ENCODE measurements around the gene ACVR1B.

ACVR1B gene

DNA sequence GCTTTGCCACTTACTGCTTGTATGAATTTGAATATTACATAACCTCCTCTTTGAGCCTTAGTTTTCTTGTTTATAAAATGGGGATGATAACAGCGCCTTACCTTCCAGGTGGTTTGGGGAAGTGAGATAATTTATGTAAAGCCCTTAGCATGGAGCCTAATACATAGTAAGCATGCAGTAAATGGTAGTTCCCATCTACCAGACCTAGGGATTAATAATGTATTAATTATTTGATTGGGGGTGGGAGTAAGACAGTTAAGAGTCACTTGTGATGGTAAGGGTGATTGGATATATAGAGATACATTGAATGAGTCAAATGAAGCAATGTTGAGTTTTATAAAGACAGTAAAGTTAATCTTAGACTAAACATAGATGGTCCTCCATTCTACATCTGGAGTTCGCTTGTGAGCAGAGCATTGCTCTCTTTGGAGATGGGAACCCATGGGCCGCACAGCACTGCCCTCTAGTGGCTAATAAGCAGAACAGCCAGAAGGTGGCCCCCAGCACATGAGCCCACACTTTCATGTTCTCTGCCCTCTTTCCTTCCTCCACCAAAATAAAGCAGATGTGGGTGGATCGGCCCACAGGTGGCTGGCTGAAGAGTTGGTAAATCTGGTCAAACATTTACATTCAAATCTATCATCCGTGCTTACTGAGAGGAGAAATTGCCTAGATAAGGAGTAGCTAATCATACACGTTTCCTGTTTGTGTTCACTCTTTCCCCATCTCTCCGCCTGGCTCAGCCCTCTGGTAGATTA lies 28.7 kb downstream of the ACVR1B start (continued):
- TF ChIP-seq, protein P1, sequence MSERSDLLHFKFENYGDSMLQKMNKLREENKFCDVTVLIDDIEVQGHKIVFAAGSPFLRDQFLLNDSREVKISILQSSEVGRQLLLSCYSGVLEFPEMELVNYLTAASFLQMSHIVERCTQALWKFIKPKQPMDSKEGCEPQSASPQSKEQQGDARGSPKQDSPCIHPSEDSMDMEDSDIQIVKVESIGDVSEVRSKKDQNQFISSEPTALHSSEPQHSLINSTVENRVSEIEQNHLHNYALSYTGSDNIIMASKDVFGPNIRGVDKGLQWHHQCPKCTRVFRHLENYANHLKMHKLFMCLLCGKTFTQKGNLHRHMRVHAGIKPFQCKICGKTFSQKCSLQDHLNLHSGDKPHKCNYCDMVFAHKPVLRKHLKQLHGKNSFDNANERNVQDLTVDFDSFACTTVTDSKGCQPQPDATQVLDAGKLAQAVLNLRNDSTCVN (tag by site-specific recombination; optimal IDR thresholded peaks at IDR 0.05): no peak

DNA sequence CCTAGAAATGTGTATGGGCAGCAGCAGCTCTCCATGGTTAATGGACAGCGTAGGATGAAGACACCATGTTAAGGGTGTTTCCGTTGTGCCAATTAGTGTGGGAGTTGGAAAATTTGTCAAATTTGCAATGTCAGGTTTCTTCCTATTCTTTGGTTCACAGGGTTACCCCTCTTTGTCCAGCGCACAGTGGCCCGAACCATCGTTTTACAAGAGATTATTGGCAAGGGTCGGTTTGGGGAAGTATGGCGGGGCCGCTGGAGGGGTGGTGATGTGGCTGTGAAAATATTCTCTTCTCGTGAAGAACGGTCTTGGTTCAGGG lies 29.3 kb downstream of the ACVR1B start:
- Histone ChIP-seq H3K9me3 (ENCODE audit: control insufficient read depth, insufficient read depth, low read depth, low read length) (no peaks in the 10 kb centered on the region), H3K27ac (ENCODE audit: extremely low read depth, low read depth, low read length) (no peak overlapping the region), H3K4me3 (ENCODE audit: low read depth, low read length) (no peak overlapping the region), H3K4me1 (ENCODE audit: control insufficient read depth, insufficient read depth, low read length) (no peaks in the 10 kb centered on the region), H3K36me3 (ENCODE audit: control insufficient read depth in 2 of 2, insufficient read depth in 1 of 2, low read length in 2 of 2) (peaks cover 27 to 78% of the 10 kb centered on the region in 2 experiments)
- ChIA-PET POLR2A (interaction anchor here (1.4 kb wide), 1 partner anchor 29 kb away, joined by 3 read pairs; no protein-coding TSS in a partner anchor), CTCF (interaction anchor here (0.5 to 21.1 kb wide), 26 partner anchors 9 to 444 kb away, joined by 3 to 349 read pairs (median 5); partner anchors contain the start of gene ACVR1B)
- TF ChIP-seq ZNF776 (tag by site-specific recombination; IDR thresholded peaks at IDR 0.05; ENCODE audit: borderline replicate concordance): no peak
- no peak for TF ChIP-seq KLF10 (tag by site-specific recombination; IDR thresholded peaks at IDR 0.05)
- TF ChIP-seq, protein P2, sequence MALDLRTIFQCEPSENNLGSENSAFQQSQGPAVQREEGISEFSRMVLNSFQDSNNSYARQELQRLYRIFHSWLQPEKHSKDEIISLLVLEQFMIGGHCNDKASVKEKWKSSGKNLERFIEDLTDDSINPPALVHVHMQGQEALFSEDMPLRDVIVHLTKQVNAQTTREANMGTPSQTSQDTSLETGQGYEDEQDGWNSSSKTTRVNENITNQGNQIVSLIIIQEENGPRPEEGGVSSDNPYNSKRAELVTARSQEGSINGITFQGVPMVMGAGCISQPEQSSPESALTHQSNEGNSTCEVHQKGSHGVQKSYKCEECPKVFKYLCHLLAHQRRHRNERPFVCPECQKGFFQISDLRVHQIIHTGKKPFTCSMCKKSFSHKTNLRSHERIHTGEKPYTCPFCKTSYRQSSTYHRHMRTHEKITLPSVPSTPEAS (tag by site-specific recombination; IDR thresholded peaks at IDR 0.05): no peak
- TF ChIP-seq, protein P3, sequence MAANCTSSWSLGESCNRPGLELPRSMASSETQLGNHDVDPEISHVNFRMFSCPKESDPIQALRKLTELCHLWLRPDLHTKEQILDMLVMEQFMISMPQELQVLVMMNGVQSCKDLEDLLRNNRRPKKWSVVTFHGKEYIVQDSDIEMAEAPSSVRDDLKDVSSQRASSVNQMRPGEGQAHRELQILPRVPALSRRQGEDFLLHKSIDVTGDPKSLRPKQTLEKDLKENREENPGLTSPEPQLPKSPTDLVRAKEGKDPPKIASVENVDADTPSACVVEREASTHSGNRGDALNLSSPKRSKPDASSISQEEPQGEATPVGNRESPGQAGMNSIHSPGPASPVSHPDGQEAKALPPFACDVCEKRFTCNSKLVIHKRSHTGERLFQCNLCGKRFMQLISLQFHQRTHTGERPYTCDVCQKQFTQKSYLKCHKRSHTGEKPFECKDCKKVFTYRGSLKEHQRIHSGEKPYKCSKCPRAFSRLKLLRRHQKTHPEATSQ (tag by site-specific recombination; IDR thresholded peaks at IDR 0.05): no peak
- no peak for TF ChIP-seq ZNF341 (tag by site-specific recombination; IDR thresholded peaks at IDR 0.05; ENCODE audit: low read depth)
- TF ChIP-seq, protein P4, sequence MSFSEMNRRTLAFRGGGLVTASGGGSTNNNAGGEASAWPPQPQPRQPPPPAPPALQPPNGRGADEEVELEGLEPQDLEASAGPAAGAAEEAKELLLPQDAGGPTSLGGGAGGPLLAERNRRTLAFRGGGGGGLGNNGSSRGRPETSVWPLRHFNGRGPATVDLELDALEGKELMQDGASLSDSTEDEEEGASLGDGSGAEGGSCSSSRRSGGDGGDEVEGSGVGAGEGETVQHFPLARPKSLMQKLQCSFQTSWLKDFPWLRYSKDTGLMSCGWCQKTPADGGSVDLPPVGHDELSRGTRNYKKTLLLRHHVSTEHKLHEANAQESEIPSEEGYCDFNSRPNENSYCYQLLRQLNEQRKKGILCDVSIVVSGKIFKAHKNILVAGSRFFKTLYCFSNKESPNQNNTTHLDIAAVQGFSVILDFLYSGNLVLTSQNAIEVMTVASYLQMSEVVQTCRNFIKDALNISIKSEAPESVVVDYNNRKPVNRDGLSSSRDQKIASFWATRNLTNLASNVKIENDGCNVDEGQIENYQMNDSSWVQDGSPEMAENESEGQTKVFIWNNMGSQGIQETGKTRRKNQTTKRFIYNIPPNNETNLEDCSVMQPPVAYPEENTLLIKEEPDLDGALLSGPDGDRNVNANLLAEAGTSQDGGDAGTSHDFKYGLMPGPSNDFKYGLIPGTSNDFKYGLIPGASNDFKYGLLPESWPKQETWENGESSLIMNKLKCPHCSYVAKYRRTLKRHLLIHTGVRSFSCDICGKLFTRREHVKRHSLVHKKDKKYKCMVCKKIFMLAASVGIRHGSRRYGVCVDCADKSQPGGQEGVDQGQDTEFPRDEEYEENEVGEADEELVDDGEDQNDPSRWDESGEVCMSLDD (tag by site-specific recombination; IDR thresholded peaks at IDR 0.05): no peak
- no peak for TF ChIP-seq ZNF416 (tag by site-specific recombination; IDR thresholded peaks at IDR 0.05)
- TF ChIP-seq, protein P5, sequence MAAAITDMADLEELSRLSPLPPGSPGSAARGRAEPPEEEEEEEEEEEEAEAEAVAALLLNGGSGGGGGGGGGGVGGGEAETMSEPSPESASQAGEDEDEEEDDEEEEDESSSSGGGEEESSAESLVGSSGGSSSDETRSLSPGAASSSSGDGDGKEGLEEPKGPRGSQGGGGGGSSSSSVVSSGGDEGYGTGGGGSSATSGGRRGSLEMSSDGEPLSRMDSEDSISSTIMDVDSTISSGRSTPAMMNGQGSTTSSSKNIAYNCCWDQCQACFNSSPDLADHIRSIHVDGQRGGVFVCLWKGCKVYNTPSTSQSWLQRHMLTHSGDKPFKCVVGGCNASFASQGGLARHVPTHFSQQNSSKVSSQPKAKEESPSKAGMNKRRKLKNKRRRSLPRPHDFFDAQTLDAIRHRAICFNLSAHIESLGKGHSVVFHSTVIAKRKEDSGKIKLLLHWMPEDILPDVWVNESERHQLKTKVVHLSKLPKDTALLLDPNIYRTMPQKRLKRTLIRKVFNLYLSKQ (tag by site-specific recombination; IDR thresholded peaks at IDR 0.05; ENCODE audit: borderline replicate concordance): no peak
- no peak for TF ChIP-seq ZNF37A (tag by site-specific recombination; IDR thresholded peaks at IDR 0.05)
- TF ChIP-seq, protein P6, sequence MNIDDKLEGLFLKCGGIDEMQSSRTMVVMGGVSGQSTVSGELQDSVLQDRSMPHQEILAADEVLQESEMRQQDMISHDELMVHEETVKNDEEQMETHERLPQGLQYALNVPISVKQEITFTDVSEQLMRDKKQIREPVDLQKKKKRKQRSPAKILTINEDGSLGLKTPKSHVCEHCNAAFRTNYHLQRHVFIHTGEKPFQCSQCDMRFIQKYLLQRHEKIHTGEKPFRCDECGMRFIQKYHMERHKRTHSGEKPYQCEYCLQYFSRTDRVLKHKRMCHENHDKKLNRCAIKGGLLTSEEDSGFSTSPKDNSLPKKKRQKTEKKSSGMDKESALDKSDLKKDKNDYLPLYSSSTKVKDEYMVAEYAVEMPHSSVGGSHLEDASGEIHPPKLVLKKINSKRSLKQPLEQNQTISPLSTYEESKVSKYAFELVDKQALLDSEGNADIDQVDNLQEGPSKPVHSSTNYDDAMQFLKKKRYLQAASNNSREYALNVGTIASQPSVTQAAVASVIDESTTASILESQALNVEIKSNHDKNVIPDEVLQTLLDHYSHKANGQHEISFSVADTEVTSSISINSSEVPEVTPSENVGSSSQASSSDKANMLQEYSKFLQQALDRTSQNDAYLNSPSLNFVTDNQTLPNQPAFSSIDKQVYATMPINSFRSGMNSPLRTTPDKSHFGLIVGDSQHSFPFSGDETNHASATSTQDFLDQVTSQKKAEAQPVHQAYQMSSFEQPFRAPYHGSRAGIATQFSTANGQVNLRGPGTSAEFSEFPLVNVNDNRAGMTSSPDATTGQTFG (tag by site-specific recombination; IDR thresholded peaks at IDR 0.05; ENCODE audit: borderline replicate concordance): no peak
- no peak for TF ChIP-seq ZSCAN23 (tag by site-specific recombination; IDR thresholded peaks at IDR 0.05)
- TF ChIP-seq ZNF23 (tag by site-specific recombination; IDR thresholded peaks at IDR 0.05; ENCODE audit: borderline replicate concordance): no peak
- no peak for TF ChIP-seq ZNF837 (tag by site-specific recombination; IDR thresholded peaks at IDR 0.05)

Measured in HEK293 (cell line).